ENCODE data around the gene ZNF648.

Gene ZNF648, protein sequence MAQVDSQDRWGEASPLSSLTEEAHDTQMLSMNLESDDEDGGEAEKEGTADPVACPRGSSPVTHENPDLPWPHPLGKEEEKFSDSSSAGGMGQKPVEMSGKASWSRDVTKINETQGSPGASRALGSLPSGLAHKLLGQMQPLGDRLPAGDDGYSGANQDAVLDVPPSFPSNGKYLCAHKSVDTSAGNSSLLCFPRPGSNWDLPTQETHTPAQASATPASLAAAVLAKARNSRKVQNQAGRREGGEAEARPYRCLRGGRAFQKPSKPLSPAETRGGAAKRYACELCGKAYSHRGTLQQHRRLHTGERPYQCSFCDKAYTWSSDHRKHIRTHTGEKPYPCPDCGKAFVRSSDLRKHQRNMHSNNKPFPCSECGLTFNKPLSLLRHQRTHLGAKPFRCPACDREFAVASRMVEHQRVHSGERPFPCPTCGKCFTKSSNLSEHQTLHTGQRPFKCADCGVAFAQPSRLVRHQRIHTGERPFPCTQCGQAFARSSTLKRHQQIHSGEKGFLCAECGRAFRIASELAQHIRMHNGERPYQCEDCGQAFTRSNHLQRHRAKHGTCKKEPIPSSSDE

DNA sequence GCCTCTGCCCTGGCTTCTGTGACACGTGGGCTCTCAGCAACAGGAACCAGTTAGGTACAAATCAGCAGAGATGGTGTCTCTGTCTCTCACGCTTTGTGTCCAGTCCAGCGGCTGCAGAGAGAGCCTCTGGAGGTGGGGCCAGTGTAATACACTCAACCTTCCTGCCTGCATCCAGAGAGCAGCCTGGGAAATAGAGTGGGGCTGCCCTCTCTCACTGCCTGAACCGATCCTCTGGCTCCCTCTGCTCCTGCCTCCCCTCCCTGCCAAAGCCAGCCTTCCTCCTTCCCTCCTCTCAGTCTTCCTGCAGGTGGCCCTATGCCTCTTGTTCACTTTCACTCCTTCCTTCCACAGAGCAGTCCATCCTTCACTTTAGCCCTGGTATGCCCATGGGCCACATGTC lies at the start of gene ZNF648:
Gene ZNF648, minus strand, starts transcription at position 119 of the 400 bp plus-strand sequence. CDS start 3,702 bp downstream, outside the sequence.
- TF ChIP-seq, protein P1, sequence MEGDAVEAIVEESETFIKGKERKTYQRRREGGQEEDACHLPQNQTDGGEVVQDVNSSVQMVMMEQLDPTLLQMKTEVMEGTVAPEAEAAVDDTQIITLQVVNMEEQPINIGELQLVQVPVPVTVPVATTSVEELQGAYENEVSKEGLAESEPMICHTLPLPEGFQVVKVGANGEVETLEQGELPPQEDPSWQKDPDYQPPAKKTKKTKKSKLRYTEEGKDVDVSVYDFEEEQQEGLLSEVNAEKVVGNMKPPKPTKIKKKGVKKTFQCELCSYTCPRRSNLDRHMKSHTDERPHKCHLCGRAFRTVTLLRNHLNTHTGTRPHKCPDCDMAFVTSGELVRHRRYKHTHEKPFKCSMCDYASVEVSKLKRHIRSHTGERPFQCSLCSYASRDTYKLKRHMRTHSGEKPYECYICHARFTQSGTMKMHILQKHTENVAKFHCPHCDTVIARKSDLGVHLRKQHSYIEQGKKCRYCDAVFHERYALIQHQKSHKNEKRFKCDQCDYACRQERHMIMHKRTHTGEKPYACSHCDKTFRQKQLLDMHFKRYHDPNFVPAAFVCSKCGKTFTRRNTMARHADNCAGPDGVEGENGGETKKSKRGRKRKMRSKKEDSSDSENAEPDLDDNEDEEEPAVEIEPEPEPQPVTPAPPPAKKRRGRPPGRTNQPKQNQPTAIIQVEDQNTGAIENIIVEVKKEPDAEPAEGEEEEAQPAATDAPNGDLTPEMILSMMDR (IDR thresholded peaks at IDR 0.05; ENCODE audit: low read depth, low read length, missing control alignments), result no peak
- in situ Hi-C loops (cut with HindIII; ENCODE audit: low sequenced_read_pairs), result no loop called here
- no peak for DNase-seq (ENCODE audit: low read depth)
- H3K4me3 ChIP-seq (ENCODE audit: low read depth, low read length), result no peak within 1 kb of the TSS

DNA sequence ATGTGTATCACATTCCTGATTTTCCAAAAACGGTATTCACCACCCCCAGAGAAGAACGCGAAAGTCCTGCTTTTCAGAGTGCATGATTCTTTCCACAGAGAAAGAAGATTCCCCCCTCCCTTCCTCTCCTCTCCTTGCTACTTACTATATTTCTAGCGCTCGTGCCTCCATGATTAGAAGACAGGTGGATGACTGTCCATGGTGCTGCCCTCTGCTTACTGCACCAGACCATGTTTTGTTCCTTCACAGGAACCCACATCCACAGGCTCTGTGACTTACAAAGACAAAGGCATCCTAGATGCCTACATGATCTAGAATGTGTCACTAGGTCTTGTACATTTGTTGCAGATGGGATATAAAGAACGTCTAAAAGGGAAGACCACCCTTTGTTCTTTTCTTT lies 49.1 kb upstream of the ZNF648 start:
- in situ Hi-C loops (cut with HindIII; ENCODE audit: low sequenced_read_pairs), result no loop called here
- no peak for DNase-seq (ENCODE audit: low read depth)
- TF ChIP-seq, protein P1 (IDR thresholded peaks at IDR 0.05; ENCODE audit: low read depth, low read length, missing control alignments), result no peak
- H3K4me3 ChIP-seq (ENCODE audit: low read depth, low read length), result no peak overlapping the region

DNA sequence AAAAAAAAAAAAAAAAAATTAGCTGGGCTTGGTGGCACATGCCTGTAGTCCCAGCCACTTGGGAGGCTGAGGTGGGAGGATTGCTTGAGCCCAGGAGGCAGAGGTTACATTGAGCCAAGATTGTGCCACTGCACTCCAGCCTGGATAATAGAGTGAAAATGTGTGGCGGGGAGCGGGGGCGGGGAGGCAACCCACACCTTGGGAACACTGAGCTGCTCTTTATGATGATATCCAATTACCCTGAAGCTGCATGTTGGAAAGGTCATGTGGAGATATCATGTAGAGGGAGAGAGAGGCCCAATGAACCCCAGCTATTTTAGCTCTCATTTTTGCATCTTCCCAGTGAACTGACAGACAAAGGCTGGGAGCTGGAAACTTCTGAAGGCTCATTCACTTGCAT lies 48.3 kb upstream of the ZNF648 start:
- in situ Hi-C loops (cut with HindIII; ENCODE audit: low sequenced_read_pairs), result no loop called here
- TF ChIP-seq, protein P1 (IDR thresholded peaks at IDR 0.05; ENCODE audit: low read depth, low read length, missing control alignments), result no peak

DNA sequence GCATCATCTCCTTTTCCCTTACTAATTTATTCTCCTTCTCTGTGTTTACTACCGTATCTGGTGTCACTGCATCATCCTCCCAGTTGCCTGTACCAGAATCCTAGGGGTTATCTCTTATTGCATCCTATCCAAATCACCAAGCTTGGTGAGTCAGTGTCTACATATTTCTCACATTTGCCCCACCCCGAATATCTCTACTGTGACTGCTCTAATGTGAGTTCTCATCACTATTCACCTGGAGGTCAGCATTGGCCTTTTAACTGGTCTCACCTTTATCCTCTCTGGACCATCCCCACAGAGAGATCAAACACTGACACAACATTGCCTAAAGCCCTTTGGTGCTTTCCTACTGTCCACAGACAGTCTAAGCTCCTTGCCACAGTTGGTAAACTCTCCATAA lies 45.7 kb upstream of the ZNF648 start:
- TF ChIP-seq, protein P1 (IDR thresholded peaks at IDR 0.05; ENCODE audit: low read depth, low read length, missing control alignments), result no peak
- in situ Hi-C loops (cut with HindIII; ENCODE audit: low sequenced_read_pairs), result no loop called here
- no peak for DNase-seq (ENCODE audit: low read depth)
- no peak overlapping the region for H3K4me3 ChIP-seq (ENCODE audit: low read depth, low read length)

More for the DNA sequence above, 48.3 kb upstream of the ZNF648 start:
- H3K4me3 ChIP-seq (ENCODE audit: low read depth, low read length), result no peak overlapping the region
- DNase-seq (ENCODE audit: low read depth), result no peak

DNA sequence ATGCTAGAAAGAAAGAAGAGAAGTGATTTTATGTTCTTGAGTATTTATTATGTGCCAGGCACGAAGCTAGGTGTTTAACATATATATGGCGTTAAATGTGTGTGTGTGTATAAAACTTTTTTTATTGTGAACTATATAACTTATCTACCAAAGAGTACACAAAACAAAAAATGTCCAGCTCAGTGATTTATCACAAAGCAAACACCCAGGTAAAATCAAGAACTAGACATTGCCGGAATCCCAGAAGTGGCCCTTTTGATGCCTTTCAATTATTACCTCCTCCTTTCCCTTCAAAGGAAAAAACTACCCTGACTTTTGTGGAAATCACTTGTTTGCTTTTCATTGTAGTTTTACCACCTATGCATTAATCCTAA lies 40.5 kb upstream of the ZNF648 start:
- TF ChIP-seq, protein P1 (IDR thresholded peaks at IDR 0.05; ENCODE audit: low read depth, low read length, missing control alignments), result no peak
- no peak for DNase-seq (ENCODE audit: low read depth)
- H3K4me3 ChIP-seq (ENCODE audit: low read depth, low read length), result no peak overlapping the region
- in situ Hi-C loops (cut with HindIII; ENCODE audit: low sequenced_read_pairs), result no loop called here

DNA sequence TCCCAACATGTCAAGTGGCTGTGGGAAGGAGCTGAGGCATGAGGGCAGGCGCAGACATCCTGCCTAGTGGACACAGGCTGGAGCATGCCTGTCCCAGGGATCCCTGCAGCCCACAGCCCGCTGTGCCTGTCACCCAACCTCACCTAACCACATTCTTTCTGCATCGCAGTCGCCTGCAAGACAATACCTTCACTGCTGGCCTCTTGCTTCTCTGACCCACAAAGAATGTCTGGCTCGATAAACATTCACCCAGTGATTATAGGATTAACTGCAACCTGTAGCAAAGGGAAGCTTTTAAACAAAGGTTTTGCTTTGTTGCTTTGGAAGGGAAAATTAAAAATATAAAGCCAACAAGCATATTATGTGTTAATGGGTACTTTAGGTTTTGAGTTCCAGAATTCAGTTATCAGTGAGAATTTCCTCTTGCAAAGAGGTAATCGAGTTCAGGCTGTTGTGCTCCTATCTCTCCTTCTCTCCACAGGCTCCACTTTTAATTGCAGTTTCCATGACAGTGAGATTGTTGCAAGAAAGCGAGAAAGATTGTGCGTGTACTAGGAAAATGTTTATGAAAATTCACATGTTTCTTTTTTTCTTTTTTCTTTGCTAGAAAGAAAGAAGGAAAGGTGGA lies 40.0 kb upstream of the ZNF648 start:
- in situ Hi-C loops (cut with HindIII; ENCODE audit: low sequenced_read_pairs), result no loop called here
- TF ChIP-seq, protein P1 (IDR thresholded peaks at IDR 0.05; ENCODE audit: low read depth, low read length, missing control alignments), result no peak
- DNase-seq (ENCODE audit: low read depth), result no peak
- no peak overlapping the region for H3K4me3 ChIP-seq (ENCODE audit: low read depth, low read length)
